ENCODE results near the gene CLEC5A.

GRCh38 chr7:141974831-141975230 lies 28.1 kb upstream of the CLEC5A start:
- TF ChIP-seq CTCF (IDR thresholded peaks at IDR 0.05; ENCODE audit: low read length) (peak; percentile 77), EZH2 (optimal IDR thresholded peaks at IDR 0.05; ENCODE audit: low read depth, low read length) (no peak)

Data from MM.1S (cell line).